DOHH2 (cell line): ENCODE measurements around the gene LINGO3.
A peak's percentile ranks its signal among the peaks of the same experiment; 100 is the strongest.

ENCODE experiments used
- H3F3A ChIP-seq: fragments of 200-600 bp; sonication (generic), shearing (Covaris generic); 2 replicates; pipeline ENCODE4 v1.6.0; 2016; ENCODE audit warnings: antibody characterized with exemption, mild to moderate bottlenecking; ENCODE audit not compliant: control insufficient read depth, insufficient read depth
- H3K27ac ChIP-seq: fragments of 200-600 bp; sonication (generic); 2 replicates; pipeline ENCODE4 v1.5.1; 2014; ENCODE audit warnings: low read depth, mild to moderate bottlenecking, low read length, moderate library complexity
- H3K27me3 ChIP-seq: fragments of 200-600 bp; sonication (generic); 2 replicates; pipeline ENCODE4 v1.6.1; 2014; ENCODE audit warnings: mild to moderate bottlenecking, low read length, mixed read lengths; ENCODE audit not compliant: control insufficient read depth
- H3K36me3 ChIP-seq: fragments of 200-600 bp; sonication (generic); 2 replicates; pipeline ENCODE4 v1.6.1; 2014; ENCODE audit warnings: mild to moderate bottlenecking, low read length, moderate library complexity, mixed read lengths; ENCODE audit not compliant: control insufficient read depth
- H3K4me1 ChIP-seq: fragments of 200-600 bp; sonication (generic); 2 replicates; pipeline ENCODE4 v1.6.1; 2014; ENCODE audit warnings: mild to moderate bottlenecking, low read length, mixed read lengths; ENCODE audit not compliant: control insufficient read depth
- H3K4me2 ChIP-seq: fragments of 200-600 bp; sonication (generic); 2 replicates; pipeline ENCODE4 v1.6.0; 2014; ENCODE audit warnings: mild to moderate bottlenecking, low read length, moderate library complexity
- H3K4me3 ChIP-seq: fragments of 200-600 bp; sonication (generic); 2 replicates; pipeline ENCODE4 v1.5.1; 2014; ENCODE audit warnings: mild to moderate bottlenecking, low read length, mixed read lengths
- H3K79me2 ChIP-seq: fragments of 200-600 bp; sonication (generic); 2 replicates; pipeline ENCODE4 v1.6.1; 2014; ENCODE audit warnings: mild to moderate bottlenecking, low read length, mixed read lengths; ENCODE audit not compliant: control insufficient read depth
- H3K9me2 ChIP-seq: fragments of 200-600 bp; sonication (generic); replicated peaks from 2 replicates; pipeline ENCODE4 v1.6.1; 2014; ENCODE audit warnings: mild to moderate bottlenecking, low read length, mixed read lengths; ENCODE audit not compliant: control insufficient read depth
- H3K9me3 ChIP-seq: fragments of 200-600 bp; sonication (generic); 2 replicates; pipeline ENCODE4 v1.6.1; 2014; ENCODE audit warnings: antibody characterized with exemption, low read length, mixed read lengths; ENCODE audit not compliant: control insufficient read depth, insufficient read depth
- H4K20me1 ChIP-seq: fragments of 200-600 bp; sonication (generic); 2 replicates; pipeline ENCODE4 v1.6.0; 2014; ENCODE audit warnings: low read depth, mild to moderate bottlenecking, antibody characterized with exemption, low read length, moderate library complexity; ENCODE audit not compliant: control insufficient read depth, insufficient read depth
- CTCF ChIP-seq: fragments of 200-600 bp; sonication (generic); IDR thresholded peaks from one replicate; pipeline ENCODE4 v1.5.1; 2014; ENCODE audit warnings: antibody characterized with exemption, mild to moderate bottlenecking, low read depth, low read length; ENCODE audit not compliant: poor library complexity, severe bottlenecking
- EZH2phosphoT487 ChIP-seq: fragments of 200-600 bp; sonication (generic); IDR thresholded peaks from 2 replicates; pipeline ENCODE4 v1.6.1; 2017; ENCODE audit warnings: borderline replicate concordance, mild to moderate bottlenecking, antibody characterized with exemption, low read length, moderate library complexity, mixed read lengths

Gene LINGO3

GRCh38 chr19:2308114-2308556 is at the start of gene LINGO3:
Gene LINGO3 (minus strand): TSS chr19:2308154. CDS start chr19:2291776, 16,378 bp downstream.
- H3K4me1 ChIP-seq: peaks cover 22% of the 10 kb centered on the region
- no peaks in the 10 kb centered on the region for H3K9me3 ChIP-seq
- no peaks in the 10 kb centered on the region for H3K79me2 ChIP-seq
- no peak for TF ChIP-seq EZH2phosphoT487
- TF ChIP-seq CTCF: no peak
- no peaks in the 10 kb centered on the region for H3K36me3 ChIP-seq
- no peaks in the 10 kb centered on the region for H3K9me2 ChIP-seq
- no peaks in the 10 kb centered on the region for H3F3A ChIP-seq
- peaks cover 61% of the 10 kb centered on the region for H3K27me3 ChIP-seq
- no peak within 1 kb of the TSS; the same call in 1 of the 2 replicates for H3K4me3 ChIP-seq
- H3K27ac ChIP-seq: no peak within 1 kb of the TSS
- no peaks in the 10 kb centered on the region for H4K20me1 ChIP-seq
- H3K4me2 ChIP-seq: peak within 1 kb of the TSS; percentile 31

- Histone ChIP-seq H3F3A (no peaks in the 10 kb centered on the region), H3K79me2 (no peaks in the 10 kb centered on the region), H3K27me3 (no peaks in the 10 kb centered on the region), H3K27ac (no peak overlapping the region), H3K9me2 (no peaks in the 10 kb centered on the region), H3K4me3 (no peak overlapping the region), H3K9me3 (no peaks in the 10 kb centered on the region), H3K4me2 (no peak overlapping the region), H3K4me1 (no peaks in the 10 kb centered on the region), H4K20me1 (no peaks in the 10 kb centered on the region), H3K36me3 (peaks cover 13% of the 10 kb centered on the region; the same call in 1 of the 2 replicates)
- TF ChIP-seq EZH2phosphoT487 (no peak), CTCF (no peak)
These were observed 48.2 kb upstream of the LINGO3 start for GRCh38 chr19:2356036-2356646.

- Histone ChIP-seq H3K27me3 (no peaks in the 10 kb centered on the region), H3K4me3 (no peak overlapping the region), H3K27ac (no peak overlapping the region), H4K20me1 (no peaks in the 10 kb centered on the region), H3K9me2 (no peaks in the 10 kb centered on the region), H3K79me2 (no peaks in the 10 kb centered on the region), H3F3A (no peaks in the 10 kb centered on the region), H3K4me2 (no peak overlapping the region), H3K9me3 (no peaks in the 10 kb centered on the region), H3K36me3 (peaks cover 13% of the 10 kb centered on the region; the same call in 1 of the 2 replicates), H3K4me1 (no peaks in the 10 kb centered on the region)
- no peak for TF ChIP-seq EZH2phosphoT487
These were observed 47.4 kb upstream of the LINGO3 start for GRCh38 chr19:2355168-2356035.
